ENCODE measurements around the gene SLIT1. TPM values are rescaled to one million over a fixed set of nuclear protein-coding genes. Genes with fewer than 3 reads are reported as not detected.

SLIT1 gene
- total and polyA plus RNA-seq, 8 donors: 0.20 to 7.0 (median 3.7) TPM

GRCh38 chr10:97023401-97024167, 162.2 kb downstream of the SLIT1 start:
- Histone ChIP-seq H3K9me3 (no peaks in the 10 kb centered on the region), H3K4me1 (peaks cover 5 to 7% of the 10 kb centered on the region in 2 donors), H3K36me3 (no peaks in the 10 kb centered on the region), H3K27me3 (no peaks in the 10 kb centered on the region), H3K4me3 (no peak overlapping the region), H3K27ac (no peak overlapping the region)
- no peak for ATAC-seq
- DNase-seq: peak in 1 of 4 donors; percentile 25
- TF ChIP-seq CTCF (IDR thresholded peaks at IDR 0.05): no peak
- intact Hi-C loops (cut with DNase I): no loop called here

GRCh38 chr10:97022616-97023015, 163.1 kb downstream of the SLIT1 start:
- no peak overlapping the region for H3K27ac ChIP-seq
- TF ChIP-seq CTCF (IDR thresholded peaks at IDR 0.05): no peak
- intact Hi-C loops (cut with DNase I): no loop called here
- DNase-seq: no peak
- ATAC-seq: no peak
- no peak overlapping the region for H3K4me3 ChIP-seq
- no peaks in the 10 kb centered on the region for H3K9me3 ChIP-seq
- H3K36me3 ChIP-seq: no peaks in the 10 kb centered on the region
- peaks cover 5 to 7% of the 10 kb centered on the region in 2 donors for H3K4me1 ChIP-seq
- H3K27me3 ChIP-seq: no peaks in the 10 kb centered on the region

GRCh38 chr10:97020452-97021400, 165.0 kb downstream of the SLIT1 start:
- intact Hi-C loops (cut with DNase I): no loop called here
- ATAC-seq (no peak), DNase-seq (peak in 2 of 4 donors; percentile 26 to 53)

GRCh38 chr10:97019213-97019844, 166.4 kb downstream of the SLIT1 start:
- TF ChIP-seq CTCF (IDR thresholded peaks at IDR 0.05): no peak
- ATAC-seq (no peak), DNase-seq (peak in 1 of 4 donors; percentile 57)
- Histone ChIP-seq H3K4me1 (peaks cover 5 to 7% of the 10 kb centered on the region in 2 donors), H3K9me3 (peaks cover 0 to 2% of the 10 kb centered on the region in 2 donors), H3K27me3 (no peaks in the 10 kb centered on the region), H3K36me3 (no peaks in the 10 kb centered on the region), H3K4me3 (no peak overlapping the region), H3K27ac (no peak overlapping the region)
- intact Hi-C loops (cut with DNase I): no loop called here

More at GRCh38 chr10:97020452-97021400, 165.0 kb downstream of the SLIT1 start:
- Histone ChIP-seq H3K27me3 (no peaks in the 10 kb centered on the region), H3K9me3 (peaks cover 0 to 2% of the 10 kb centered on the region in 2 donors), H3K4me1 (peaks cover 5 to 7% of the 10 kb centered on the region in 2 donors), H3K4me3 (no peak overlapping the region), H3K36me3 (no peaks in the 10 kb centered on the region), H3K27ac (no peak overlapping the region)
- no peak for TF ChIP-seq CTCF (IDR thresholded peaks at IDR 0.05)
